Measurements from ENCODE around the gene SLC35E2B. TPM values are rescaled to one million over a fixed set of nuclear protein-coding genes. Genes with fewer than 3 reads are reported as not detected.

Gene SLC35E2B
- total and polyA plus RNA-seq, 2 of the 13 experiments (the other 11 are each of a cell fraction or from before 2014, with no cell fraction given), result 14.1 to 19.7 TPM

GRCh38 chr1:1684031-1684681 is 8.4 kb downstream of the SLC35E2B start:
- Histone ChIP-seq H4K20me1 (ENCODE audit: insufficient read depth, low read length) (no peaks in the 10 kb centered on the region; the same call in 1 of the 2 replicates), H3K9ac (ENCODE audit: insufficient read depth, low read depth, low read length) (no peak overlapping the region), H3K79me2 (ENCODE audit: insufficient read depth, low read length) (peaks cover 14% of the 10 kb centered on the region), H3K27me3 (ENCODE audit: control insufficient read depth in 1 of 2, insufficient read depth in 2 of 2, low read length in 2 of 2) (no peaks in the 10 kb centered on the region), H3K36me3 (replicated peaks in 1 of 2; ENCODE audit: control insufficient read depth in 1 of 2, insufficient read depth in 2 of 2, low read length in 2 of 2) (no peaks in the 10 kb centered on the region; a peak in 1 of 5 replicates), H3K27ac (ENCODE audit: extremely low read length, insufficient read depth, low read length) (no peak overlapping the region), H3K9me3 (ENCODE audit: low read length) (no peaks in the 10 kb centered on the region), H3K4me2 (ENCODE audit: low read depth, low read length) (no peak overlapping the region), H3K4me3 (replicated peaks in 1 of 3; ENCODE audit: insufficient read depth in 1 of 3, low read depth in 2 of 3, low read length in 3 of 3) (no peak overlapping the region), H3K4me1 (ENCODE audit: insufficient read depth, low read length) (peaks cover 54% of the 10 kb centered on the region), H2AFZ (ENCODE audit: low read length) (no peak overlapping the region)
- FAIRE-seq, result no peak
- intact Hi-C loops (cut with micrococcal nuclease; ENCODE audit: unreplicated experiment), result no loop called here
- no peak for ATAC-seq
- no peak for DNase-seq (ENCODE audit: low spot score)
- ChIA-PET CTCF (ENCODE audit: low intra/inter-chr PET ratio, low total read pairs) (no interaction called here), POLR2A (no interaction called here)
- 94% methylated on average over 28 of the region's 28 CpGs for WGBS (ENCODE audit: low lambda C conversion rate)
- in situ Hi-C loops (cut with HindIII; ENCODE audit: extremely low pct_ligation_motif_present, low pct_unique_long_range_greater_than_20kb), result no loop called here
- TF ChIP-seq SRSF9 (IDR thresholded peaks at IDR 0.05; ENCODE audit: borderline replicate concordance, insufficient read depth, low read depth, low read length, poor library complexity, severe bottlenecking) (no peak), FOXA1 (IDR thresholded peaks at IDR 0.05) (no peak), FOXA1 (CRISPR knock-in tag; IDR thresholded peaks at IDR 0.05) (no peak), SAP130 (CRISPR knock-in tag; IDR thresholded peaks at IDR 0.05; ENCODE audit: low read depth) (no peak), BHLHE40 (IDR thresholded peaks at IDR 0.05; ENCODE audit: low read length) (no peak), ZFP41 (CRISPR knock-in tag; IDR thresholded peaks at IDR 0.05; ENCODE audit: borderline replicate concordance) (no peak), ONECUT2 (CRISPR knock-in tag; IDR thresholded peaks at IDR 0.05) (no peak)
- TF ChIP-seq, protein P1, sequence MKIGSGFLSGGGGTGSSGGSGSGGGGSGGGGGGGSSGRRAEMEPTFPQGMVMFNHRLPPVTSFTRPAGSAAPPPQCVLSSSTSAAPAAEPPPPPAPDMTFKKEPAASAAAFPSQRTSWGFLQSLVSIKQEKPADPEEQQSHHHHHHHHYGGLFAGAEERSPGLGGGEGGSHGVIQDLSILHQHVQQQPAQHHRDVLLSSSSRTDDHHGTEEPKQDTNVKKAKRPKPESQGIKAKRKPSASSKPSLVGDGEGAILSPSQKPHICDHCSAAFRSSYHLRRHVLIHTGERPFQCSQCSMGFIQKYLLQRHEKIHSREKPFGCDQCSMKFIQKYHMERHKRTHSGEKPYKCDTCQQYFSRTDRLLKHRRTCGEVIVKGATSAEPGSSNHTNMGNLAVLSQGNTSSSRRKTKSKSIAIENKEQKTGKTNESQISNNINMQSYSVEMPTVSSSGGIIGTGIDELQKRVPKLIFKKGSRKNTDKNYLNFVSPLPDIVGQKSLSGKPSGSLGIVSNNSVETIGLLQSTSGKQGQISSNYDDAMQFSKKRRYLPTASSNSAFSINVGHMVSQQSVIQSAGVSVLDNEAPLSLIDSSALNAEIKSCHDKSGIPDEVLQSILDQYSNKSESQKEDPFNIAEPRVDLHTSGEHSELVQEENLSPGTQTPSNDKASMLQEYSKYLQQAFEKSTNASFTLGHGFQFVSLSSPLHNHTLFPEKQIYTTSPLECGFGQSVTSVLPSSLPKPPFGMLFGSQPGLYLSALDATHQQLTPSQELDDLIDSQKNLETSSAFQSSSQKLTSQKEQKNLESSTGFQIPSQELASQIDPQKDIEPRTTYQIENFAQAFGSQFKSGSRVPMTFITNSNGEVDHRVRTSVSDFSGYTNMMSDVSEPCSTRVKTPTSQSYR (CRISPR knock-in tag; IDR thresholded peaks at IDR 0.05; ENCODE audit: borderline replicate concordance), result no peak
- no TSS peak for BruUV-seq (replicated peaks)

All from HepG2 (cell line).